GM19240 (cell line): Measurements from ENCODE around the gene HCRTR1.

Experiments
- DNase-seq: peaks from one replicate; pipeline ENCODE4 v3.0.0; 2011; ENCODE audit warnings: low spot score; ENCODE audit not compliant: insufficient read length

Gene HCRTR1

DNA sequence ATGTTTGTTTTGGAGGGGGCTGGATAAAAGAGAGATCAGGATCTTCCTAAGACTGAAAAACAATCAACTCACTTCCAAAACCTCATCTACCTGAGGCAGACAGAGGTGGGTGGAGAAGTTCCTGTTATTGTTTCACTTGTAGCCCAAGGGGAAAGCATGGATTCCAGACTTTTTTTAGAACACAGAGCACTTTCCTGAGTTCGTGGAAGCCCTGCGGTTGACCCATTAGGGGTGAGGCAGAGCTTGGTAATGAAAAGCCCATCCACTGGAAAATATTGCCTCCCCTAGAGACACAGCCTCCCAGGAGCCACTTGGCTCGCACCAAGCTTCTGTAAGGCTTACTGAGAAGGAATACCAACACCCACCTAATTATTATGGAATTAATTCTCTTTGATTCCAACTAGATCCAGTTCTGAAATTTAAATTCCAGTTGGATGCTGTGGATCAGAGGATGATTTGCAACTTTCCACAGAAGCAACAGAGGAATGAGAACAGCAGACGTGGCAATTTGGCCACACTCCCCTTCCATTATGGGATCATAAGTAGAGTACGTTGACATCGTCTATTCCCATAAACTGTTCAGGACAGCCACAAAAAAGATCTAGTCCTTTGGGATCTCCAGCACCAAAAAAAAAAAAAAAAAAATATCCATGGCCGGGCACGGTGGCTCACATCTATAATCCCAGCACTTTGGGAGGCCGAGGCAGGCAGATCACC lies 31.3 kb downstream of the HCRTR1 start:
- DNase-seq, result no peak

DNA sequence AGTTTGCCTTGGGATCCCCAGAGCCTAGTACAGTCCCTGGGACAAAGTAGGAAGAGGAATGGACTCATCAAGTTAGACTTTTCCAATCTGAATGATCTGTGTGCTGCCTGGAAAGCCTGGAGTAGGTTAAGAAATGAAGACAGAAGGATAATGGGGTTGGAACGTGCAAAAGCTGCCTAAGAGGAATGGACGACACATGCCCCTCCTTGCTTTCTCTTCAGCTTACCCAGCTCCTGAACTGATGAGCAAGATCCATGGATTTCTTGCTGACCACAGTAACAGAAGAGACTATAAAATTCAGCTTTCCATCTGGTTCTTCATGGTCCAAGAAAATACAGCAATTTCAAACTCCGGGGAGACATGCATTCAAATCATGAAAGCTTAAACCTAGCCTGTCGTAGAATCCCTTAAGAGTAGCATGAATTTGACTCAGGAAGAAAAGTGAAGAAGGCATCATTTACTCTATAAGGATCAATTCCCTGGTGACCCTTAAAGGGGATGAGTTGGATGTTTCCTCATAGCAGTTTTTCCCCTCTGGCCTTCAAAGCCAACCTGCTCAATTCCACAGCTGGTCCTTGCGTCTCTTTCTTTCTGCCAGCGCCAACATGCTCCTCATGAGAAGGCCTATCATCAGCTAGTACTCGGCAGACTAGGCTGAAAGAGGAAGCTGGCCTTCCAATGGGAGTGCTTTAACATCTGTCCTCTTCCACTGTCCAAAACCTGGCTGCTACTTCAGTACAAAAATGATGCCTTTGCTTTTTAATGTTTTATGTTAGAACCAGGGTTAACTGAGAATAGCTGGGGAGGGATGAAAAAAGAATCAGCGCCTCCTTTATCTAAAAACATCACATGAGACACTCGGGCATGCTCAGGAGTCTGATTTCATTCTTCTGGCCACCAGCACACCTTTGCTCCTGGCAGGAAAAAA lies 32.9 kb downstream of the HCRTR1 start:
- no peak for DNase-seq

DNA sequence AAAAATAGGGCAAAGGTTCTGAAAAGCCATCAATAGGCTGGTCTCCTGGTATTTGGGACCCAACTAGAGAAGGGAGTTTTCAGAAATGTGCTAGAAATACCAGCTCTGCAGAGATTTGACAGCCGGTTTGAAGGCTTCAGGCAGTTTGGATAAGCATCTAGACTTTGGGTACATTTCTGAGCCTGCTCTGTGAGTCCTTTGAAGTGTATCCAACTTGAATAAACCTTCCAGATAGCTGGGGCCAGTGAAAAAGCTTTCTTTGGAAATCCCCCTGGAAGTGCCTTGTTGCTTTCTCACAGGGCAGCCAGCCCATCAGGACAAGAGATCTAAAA lies 33.6 kb downstream of the HCRTR1 start:
- DNase-seq, result no peak

DNA sequence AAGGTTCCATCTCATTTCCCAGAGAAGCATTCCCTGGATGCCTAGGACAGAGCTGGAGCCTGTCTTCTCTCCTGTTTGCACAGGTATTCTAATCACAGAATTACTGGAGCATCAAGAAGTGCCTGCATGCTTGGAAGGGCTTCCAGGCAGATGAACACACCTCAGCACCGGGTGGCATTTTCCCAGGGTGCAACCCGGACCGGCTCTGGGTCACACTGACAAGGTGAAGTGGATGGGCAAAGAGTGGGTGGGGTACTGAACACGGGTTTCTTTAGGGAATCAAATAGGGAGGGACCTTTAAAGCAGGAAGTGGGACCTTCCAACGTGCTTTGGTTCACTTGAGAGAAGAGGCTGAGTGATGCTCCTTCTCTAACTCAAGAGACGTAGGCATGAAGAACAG lies 34.3 kb downstream of the HCRTR1 start:
- no peak for DNase-seq

DNA sequence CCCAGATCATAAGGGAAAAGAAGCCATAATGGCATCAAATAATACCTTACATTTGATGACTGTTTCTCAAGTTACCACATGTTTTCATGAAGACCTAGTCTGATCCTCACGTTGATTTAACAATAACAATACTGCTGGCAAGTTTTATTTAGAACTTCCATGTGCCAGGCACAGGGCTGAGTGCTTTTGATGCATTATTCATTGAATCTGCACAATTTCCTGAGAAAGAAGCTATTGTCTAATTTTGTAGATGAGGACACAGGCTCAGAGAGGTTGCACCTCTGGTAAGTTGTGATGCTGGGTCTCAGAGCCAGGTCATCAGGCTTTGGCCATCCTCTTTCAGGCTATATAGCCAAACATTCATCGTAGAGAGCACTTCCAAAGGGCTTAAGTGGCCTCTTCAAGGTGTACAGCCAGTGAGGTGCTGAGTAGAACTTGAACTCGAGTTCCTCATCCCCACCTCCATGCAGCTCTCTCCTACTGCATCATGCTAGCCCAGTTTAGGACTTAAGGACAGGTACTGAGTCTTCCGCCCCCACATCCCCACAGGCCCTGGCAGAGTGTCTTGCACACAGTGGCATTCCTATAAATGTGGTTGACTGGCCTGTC lies 35.5 kb downstream of the HCRTR1 start:
- no peak for DNase-seq

DNA sequence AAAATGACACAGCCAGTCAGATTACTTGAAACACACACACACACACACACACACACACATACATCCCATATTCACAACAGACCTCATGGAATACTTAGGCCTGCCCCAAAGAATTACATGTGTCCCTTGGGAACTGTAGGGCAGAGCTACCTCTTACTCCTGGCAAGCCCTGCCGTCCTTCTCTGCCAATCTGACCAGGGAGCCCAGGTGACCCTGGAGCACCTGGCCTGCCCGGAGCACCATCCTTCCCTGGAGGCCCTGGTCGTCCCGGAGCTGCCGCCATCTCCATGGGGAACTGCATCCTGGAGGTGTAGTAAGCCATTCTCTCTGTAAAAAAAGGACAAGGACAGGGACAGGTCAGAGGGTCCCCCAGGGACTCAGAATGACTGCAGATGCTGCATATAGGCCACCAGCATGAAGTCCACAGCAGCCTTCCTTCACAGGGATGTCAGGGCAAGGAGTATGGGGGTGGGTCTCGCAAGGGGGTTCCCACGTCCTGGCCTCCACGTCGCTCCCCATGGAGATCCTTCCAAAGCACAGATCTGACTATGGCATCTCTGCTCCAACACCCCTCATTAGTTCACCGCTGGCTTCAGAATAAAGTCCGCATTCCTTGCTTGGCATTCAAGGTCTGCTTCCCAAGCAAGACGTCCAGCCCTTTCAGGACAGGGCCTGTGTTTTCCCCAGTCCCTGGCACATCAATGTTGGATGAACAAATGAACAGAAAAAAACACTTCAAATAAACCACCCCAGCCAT lies 36.4 kb downstream of the HCRTR1 start:
- no peak for DNase-seq

DNA sequence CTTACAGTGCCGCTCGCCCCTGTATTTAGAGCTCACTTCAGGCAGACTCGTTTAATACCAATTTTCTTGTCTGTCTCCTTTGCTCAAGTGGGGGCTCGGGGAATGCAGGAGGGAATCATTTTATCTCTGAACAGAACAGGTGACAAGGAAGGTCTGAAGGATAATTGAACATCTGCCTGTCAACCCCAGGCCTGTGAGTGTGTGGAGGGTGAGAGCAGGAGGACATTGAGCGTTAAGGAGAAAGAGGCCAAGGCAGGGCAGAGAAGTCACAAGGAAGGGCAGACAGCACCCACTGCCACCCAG lies 36.9 kb downstream of the HCRTR1 start:
- no peak for DNase-seq

DNA sequence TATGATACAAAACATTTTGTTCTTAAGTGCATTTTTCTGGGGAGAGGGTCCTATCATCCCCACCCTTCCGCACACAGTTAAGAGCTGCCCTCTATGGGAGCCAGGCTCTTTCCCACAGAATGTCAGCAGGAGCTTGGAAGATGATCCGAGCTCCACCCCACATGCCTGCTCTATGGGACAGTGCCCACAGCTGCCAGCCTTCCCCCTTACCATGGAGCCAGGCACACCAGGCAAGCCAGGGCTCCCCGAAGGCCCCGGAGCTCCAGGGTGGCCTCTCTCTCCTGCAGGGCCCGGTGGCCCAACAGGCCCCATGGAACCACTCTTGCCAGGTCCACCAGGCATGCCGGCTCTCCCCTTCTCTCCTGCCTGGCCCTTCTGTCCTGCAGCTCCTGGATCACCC lies 37.6 kb downstream of the HCRTR1 start:
- no peak for DNase-seq

DNA sequence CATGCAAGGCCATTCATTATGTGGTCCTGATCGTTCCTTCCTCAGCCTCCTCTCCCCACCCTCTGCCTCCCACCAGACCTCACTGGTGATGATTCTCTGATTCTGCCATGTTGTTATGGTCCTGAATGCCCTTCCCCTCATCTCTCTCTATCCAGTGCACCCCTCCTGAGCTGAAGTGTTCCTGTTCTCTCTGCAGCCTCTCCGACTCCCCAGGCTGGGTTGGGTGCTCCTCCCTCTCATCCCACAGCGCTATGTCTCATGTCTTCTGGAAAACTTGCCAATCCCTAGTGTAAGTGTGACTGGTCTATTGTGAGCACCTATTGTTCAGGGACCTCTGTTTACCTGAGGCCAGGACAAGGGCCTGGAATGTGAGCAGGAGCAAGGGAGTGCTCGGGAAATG lies 38.3 kb downstream of the HCRTR1 start:
- no peak for DNase-seq

DNA sequence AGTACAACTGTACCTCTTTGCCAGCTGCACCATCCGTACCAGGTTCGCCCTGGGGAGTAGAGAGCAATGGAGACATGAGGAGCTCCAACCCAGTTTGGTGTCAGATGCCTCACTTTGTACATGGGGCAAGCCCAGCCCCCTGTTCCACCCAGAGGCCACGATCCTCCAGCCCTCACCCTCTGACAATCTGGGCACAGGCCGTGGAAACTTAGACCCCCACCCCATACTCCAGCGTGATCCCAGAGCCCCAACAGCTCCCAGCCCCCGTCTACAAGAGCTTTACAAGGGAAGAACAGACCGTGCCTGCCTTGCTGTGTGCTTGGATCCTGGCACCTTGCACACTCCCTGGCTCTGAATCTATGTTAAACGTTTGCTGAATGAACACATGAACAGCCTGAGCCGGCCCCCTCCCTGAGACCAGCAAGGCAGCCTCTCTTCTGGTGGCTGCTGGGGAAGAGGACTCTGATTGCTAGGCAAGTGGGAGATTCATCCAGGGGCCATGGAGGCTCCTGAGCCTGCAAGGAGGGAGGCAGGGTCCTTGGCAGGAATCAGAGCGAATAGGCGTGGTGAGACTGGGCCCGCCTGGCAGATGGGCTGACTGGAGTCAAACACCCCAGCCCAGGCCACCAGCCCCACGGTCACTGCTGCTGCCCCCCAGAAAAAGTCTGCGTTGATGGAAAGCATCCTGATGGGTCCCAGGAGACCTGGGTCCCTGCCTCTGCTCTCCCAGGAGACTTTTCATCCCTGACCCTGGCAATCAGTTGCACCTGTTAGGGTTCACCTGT lies 39.7 kb downstream of the HCRTR1 start:
- DNase-seq, result no peak

DNA sequence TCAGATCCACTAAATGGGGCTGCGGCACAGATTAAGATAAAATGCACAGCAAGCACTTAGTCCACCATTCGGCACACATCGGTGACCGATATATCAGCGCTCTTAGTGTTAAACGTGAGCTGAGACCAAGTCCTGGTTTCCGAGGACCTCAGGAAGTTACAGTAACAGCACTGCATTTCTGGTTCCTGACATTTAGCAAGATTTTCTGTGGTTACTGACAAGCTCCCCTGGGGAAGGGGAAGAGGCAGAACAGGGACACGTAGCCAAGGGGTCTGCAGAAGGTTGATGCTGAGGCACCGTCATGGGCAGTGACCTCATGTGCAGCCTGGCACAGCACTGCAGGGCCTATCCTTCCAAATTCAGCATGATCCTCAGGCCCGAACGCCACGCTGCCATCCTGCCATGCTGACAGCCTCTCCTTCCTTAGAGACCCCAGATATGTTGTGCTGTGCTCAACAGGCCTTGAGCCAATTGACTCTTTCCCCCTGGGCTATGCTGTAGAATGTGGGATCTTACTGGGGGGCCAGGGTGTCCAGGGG lies 40.6 kb downstream of the HCRTR1 start:
- no peak for DNase-seq

DNA sequence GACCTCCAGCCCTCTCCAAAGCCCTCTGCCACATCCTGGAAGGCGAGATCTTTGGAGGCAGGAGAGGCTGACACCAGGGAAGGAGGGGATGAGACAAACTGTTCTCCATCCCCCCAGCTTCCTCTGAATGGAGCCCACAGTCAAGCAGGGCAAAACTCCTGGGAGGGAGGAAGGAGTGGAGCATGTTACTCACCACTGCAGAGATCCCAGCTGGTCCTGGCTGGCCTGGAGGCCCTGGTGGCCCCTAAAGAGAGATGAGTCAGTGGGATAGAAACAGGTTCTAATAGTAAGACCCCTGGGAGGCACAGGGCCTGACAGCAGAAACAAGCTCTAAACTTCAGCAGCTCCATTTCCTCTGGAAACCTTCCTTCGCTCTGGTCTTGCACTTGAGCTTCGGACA lies 41.2 kb downstream of the HCRTR1 start:
- DNase-seq, result no peak

DNA sequence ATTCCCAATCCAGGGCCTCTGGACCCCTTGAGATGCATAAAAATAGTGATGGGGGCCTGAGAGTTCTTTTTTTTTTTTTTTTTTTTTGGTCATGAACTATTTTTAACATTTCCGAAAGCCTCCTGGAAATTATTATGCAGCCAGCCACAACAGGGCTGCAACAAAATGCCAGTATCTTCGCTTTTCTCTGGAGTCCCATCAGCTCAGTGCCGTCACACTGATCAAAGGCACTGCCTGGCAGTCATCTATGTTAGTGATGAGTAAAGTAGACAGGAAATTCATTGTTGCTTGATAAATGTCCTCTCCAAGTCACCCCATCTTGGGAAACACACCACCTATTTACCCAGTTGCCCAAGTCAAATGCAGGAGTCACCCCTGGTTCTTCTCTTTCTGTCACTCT lies 42.4 kb downstream of the HCRTR1 start:
- no peak for DNase-seq

DNA sequence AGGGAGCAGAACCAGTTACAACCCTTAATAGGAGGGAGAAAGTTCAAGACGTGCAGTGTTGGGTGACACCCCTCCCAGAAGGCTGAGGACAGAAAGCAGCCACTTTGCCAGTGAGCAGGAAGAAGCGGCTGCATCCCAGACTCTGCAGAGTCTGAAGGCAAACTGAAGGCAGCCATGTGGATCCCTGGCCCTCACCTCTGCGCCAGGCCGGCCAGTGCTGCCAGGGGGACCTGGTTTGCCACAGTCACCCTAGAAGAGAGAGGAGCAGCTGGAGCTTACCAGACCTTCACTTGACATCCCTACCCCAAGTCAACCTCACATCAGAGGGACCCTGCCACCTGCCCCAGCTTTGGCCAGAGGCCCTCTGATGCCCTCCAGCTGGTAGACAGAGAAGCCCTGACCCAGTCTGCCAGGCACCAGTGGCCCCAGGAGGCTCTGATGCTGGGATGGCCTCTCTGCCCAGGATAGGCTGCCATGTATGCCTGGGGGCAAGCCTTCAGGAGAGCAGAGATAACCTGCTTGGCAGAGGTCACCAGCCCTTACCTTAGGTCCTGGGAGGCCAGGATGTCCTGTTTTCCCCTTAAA lies 43.5 kb downstream of the HCRTR1 start:
- no peak for DNase-seq

DNA sequence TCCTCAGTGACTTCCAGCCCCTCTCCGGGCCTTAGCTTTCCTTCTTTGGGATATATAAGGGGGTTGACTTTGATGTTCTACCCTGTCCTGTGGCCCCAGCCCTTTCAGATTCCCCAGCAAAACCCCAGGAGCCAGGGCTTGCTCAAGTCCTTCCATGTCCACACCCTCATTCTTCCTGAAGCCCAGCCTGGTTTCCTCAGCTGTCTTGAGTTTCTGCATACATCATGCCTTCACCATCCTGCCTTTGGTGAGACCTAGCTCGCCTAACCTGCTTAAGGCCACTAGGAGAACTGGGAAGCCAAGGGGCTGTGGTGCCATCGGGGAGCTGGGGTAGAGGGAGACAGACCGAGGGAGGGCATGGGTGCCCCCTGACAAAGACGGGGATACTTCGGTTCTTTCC lies 44.4 kb downstream of the HCRTR1 start:
- no peak for DNase-seq

DNA sequence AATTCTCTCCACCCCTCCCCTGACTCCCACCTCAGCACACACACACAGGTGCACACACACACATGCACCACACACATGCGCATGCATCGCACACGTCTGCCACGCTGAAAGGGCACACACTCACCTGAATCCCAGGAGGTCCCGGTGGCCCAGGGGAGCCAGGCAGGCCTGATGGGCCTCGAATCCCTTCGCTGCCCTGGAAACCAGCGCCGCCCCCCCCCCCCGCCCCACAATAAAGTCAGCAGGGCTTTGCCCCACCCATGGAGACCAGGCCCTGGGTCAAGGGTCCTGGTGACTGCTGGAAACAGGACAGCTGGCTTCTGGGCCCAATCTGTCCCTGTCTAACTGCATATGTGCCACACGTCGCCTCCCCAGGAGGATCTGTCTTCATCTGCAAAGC lies 45.0 kb downstream of the HCRTR1 start:
- no peak for DNase-seq

DNA sequence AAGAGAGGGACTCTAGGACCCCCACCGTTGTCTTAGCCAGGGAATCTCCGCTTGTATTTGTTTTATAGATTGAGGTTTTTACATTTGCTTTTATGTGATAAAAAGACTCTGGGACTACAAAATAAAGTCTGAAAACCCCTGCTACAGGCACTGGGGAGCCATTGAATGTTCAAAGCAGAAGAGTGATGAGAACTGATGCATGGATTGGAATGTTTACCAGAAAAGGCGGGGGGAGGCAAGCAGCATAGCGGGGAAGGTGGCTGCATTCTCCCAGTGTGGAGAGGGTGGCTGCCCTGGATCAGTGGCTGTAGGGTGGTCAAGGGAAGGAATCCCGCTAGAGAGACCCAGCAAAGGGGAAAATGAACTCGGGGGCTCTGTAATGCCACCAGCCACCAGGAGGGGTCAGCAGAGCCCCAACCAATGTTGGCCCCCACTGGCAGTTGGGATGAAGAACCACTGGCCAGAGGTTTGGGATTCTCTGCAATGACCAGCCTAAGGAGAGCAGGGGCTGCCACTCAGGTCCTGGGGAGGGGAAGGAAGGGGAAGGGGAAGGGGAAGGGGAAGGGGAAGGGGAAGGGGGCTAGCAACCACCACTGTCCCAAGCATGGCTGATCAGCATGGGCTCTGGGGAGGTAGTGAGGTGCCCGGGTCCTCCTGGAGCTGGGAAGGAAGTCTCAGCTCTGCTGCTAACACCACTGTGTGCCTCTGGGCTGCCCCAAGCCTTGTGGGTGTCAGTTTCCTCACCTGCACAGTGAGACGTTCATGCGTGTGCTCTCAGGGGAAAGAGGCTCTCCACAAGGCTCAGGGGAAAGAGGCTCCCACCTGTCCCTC lies 46.3 kb downstream of the HCRTR1 start:
- DNase-seq, result peak; percentile 76

DNA sequence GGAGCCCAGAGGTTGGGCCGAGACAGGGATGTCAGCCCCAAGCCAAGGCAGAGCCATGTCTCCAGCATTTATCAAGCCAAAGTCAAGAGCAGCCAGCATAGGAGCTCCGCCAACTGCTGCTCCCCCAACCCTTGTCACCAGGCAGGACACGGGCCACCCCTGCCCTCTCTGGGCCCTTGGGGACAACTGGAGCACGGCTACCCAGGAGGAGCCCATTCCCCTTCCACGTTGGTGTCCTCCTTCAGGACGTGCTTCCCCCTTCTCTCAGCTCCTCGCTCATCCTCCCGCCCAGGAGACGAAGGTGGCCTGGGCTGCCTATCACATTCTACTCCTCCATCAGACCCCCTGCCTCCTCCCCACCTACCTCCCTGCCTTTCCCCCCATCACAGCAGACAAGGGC lies 47.0 kb downstream of the HCRTR1 start:
- DNase-seq, result no peak

DNA sequence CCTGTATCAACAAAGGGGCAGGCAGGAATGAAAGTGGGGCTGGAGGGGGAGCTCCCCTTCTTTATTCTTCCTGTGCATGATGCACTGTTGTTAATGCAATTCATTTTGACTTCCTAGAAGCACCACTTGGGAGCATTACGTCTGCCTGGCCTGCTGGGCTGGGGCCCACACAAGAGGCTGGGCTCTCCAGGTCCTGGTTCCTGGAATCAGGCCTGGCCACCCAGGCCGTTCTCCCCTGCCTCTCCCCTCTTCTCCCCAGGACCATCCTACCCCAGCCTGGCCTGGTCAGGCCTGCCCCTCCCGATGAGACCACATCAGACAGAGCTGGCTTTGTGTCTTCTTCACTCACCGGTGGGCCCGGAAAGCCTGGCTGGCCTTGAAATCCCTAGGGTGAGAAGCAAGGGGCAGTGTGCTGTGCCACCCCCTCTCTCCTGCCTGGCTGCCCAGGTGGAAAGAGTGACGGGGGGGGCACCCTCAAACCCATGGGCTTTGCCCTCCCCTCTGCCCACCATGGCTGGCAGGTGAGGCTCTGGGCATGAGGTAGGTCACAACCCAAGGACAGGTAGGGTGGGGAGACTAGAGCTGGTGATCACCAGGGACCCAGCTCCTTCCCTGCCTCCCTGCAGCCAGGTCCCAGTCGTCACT lies 47.9 kb downstream of the HCRTR1 start:
- DNase-seq, result no peak
